ENCODE data around the gene BCAR3.
"Not testable (repeated sequence)": the region's sequence is repeated elsewhere in the genome, so short reads cannot be mapped to it uniquely, and the experiment has no call there.

Gene BCAR3

DNA sequence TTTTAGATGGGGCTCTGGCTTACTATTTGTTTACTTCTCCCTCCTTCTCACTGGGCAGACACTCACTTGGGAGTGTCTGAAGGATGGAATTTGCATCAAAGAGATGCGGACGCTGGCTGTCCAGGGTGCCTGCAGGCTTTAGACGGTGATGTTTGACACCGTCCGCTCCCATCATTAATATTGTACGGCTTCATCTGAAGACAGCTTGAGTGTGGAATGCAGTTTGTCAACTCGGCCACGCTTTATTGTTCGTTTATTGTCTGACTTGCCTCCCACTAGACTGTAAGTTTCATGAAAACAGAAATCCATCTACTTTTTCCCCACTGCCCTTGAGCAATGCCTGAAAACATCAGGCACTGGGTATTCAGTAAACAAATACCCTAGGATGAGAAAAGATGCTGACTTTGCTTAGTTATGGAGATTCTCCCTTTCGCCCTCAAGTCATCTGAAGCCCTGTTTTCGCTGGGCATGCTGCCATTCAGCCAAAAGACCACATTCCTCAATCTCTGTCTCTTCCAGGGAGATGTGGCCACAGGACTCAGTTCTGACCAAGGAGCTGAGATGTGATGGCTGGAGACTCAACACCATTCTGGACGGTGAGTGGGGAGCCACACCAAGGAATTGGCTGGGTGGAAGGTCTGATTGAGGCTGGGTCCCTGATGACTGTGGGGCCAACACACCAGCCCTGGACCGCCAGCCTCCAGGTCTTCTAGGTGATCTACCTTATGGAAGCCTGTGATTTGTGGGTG lies 87.6 kb downstream of the BCAR3 start:
- DNase-seq = no peak

DNA sequence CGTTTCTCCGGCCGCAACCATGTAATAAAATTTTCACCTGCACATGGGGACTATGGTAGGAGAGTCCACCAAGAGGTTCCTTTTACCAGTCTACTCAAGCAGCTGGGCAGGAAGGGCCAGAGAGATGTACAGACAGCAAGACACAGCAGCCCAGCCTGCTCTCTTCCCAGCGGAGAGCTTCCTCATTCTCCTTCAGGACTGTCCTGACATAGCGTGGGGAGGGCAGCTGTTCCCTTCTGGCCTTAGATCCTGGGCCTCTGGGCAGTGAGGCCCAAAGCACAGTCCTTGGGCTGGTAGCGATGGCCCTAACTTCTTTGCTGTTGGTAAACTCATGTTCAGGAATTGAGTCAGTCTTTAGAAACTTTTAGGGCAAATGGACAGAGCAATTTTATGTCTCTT lies 89.1 kb downstream of the BCAR3 start:
- DNase-seq = no peak

DNA sequence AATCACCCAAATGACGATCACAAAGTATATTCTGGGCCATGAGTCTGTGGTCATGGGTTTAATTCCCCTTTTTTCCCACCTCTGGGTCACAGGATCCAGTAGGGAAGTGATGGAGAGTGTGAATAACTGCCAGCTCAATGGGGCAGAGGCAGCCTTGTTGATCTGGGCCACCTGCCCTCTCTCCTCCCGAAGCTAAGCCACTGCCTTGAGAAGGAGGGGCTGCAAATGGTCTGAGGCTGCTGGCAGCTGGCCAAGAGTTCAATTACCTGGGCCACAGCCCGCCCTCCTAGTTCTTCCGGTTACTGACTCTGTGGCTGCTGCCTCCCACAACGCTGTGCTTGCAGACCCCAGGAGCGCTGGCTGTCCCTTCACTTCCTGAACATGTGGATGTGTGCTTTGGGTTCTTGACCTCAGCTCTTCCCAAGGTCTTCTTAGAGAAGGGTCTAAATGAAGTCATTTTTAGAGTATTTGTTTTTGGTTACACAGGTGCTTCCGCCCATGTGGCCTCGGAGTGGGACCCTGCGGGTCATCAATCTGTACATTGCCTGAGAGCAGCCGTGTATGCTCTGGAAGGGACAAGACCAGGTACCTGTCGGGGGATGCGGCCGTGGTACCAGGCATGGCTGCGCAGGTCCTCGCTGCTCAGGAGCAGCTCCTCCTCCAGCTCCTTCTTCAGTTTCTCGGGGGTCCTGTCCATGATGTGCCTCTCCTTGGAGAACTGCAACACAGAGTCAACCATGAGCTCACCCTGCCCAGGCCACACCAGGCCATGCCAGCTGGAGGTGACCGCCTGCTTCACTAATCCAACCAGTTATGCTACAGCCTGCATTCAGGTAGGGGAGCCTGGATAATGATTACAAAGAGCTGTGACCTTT lies 89.7 kb downstream of the BCAR3 start:
- peak in 1 of 2 donors; percentile 38 for DNase-seq

DNA sequence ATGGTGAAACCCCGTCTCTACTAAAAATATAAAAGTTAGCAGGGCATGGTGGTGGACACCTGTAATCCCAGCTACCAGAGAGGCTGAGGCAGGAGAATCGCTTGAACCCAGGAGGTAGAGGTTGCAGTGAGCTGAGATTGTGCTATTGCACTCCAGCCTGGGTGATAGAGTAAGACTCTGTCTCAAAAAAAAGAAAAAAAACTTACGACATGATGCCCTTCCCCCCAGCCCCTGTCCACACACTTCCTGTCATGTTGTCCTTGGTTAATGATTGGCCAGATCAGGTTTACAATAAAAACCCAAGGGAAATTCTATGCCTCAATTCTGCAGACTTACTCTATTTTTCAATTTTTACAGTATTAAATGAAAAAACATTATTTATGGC lies 90.4 kb downstream of the BCAR3 start:
- DNase-seq = not testable (repeated sequence)

DNA sequence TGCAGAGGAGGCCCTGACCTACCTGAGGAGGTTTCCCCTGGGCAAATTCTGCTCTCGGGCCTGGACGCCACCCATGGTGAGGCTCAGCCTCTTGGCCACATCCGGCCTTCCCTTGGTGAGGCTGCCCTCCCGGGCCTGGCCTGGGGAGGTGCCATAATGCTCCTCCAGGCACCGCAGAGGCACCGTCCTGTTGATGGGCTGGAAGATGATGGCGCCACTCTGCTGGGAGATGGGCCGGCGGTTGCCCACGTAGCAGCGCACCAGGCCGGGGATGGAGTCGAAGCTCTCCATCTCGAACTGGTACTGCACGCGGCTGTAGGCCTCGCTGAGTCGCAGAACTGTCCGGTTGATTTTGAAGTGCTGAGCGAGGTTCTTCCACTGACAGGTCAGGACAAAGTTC lies 92.7 kb downstream of the BCAR3 start:
- DNase-seq = no peak

DNA sequence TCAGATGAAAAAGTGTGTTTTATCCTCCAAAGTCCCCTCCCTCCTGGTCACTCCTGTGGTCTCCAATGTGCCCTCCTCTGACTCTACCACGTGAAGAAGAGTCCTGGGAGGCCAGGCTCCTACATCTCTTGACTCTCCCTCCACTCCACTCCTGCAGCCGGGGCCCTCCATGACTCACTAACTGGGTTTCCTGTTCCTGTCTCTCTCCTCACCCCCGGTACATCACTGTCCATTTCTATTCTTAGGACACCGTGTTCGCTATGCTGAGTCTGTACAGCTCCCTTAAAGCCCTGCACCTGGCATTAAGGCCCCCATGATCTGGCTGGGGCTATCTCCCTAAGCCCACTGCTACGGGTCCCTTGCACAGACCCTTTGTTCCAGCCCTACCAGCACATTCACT lies 93.4 kb downstream of the BCAR3 start:
- DNase-seq = no peak

DNA sequence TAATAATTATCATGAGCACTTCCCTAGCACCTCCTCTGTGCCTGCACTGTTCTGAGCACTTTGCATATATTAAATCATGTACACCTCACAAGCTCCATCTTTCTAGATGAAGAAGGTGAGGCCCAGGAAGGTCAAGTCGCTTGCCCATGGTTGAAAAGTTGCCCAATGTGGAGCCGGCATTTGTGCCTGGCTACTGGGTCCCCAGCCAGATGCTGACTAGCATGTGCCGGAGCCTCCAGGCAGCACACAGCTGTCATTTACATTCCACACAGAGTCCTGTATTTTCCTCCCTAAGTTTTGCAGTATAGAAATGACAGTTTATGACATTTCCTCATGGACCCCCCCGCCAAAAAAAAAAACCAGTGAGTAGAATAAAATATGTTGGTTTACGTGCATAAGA lies 94.3 kb downstream of the BCAR3 start:
- no peak for DNase-seq

DNA sequence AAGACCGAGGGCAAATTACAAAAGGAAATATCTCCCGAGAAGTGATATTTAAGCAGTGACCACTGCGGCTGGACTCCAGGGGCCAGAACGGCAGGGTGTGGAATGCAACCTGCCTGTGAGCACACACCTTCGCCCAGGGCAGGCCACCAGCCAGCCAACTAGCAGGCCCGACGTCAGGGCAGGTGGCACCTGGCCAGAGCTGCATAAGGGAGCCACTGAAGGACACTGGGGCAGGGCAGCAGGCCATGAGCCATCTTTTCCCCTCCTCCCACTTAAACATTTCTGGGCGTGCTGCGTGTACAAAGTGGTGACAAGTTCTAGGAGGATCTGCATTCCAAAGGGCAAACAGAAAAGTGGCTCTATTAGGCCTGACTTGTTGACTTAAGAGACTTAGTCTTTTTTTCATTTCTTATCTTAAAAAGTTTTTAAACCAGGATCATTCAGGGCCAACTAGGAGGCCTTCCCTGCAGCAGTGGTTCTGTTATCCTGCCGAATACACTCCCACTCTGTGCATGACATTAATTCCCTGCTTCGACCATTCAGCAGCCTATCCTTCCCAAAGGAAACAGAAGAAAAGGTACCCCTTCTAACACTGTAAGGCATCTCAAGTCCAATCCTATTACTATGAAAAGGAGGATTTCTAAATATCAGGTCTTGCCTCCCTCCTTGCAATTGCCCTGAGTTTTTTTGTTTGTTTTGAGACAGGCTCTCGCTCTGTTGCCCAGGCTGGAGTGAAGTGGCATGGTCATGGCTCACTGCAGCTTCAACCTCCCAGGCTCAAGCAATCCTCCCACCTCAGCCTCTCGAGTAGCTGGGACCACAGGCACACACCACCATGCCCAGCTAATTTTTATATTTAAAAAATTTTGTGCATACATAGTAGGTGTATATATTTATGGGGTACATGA lies 96.3 kb downstream of the BCAR3 start:
- DNase-seq = no peak

DNA sequence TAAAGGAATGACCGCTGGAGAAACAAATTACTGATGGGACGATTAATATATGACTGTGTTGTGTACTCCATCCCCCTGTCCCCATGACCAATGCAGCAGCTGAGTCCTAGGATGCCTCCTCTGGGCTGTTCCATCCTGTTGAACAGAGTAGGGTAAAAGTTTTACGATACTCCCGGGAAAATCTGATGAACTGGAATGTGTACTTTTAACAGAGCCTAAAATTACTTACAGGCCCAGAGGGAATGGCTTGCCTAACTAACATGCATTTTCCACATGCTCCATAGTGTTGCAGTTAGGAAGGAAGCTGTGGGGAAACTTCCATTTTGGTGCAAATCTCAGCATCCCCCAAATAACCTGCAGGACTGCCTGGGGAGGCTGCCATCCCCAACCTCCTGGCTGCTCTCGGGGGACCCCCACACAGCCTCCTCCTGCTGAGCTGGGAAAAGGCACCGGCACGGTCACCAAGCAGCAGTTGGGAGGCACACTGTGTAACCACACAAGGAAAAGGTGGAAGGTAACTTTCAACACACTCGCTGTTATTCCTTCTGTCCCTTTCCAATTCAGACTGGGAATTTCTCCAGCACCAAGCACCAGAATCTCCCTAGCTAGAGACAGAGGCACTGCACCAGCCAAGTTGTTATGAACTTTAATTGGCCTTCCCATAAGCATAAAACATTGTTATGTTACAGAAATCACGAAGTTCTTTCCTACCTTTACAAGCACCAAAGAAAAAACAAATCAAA lies 97.2 kb downstream of the BCAR3 start:
- no peak for DNase-seq

DNA sequence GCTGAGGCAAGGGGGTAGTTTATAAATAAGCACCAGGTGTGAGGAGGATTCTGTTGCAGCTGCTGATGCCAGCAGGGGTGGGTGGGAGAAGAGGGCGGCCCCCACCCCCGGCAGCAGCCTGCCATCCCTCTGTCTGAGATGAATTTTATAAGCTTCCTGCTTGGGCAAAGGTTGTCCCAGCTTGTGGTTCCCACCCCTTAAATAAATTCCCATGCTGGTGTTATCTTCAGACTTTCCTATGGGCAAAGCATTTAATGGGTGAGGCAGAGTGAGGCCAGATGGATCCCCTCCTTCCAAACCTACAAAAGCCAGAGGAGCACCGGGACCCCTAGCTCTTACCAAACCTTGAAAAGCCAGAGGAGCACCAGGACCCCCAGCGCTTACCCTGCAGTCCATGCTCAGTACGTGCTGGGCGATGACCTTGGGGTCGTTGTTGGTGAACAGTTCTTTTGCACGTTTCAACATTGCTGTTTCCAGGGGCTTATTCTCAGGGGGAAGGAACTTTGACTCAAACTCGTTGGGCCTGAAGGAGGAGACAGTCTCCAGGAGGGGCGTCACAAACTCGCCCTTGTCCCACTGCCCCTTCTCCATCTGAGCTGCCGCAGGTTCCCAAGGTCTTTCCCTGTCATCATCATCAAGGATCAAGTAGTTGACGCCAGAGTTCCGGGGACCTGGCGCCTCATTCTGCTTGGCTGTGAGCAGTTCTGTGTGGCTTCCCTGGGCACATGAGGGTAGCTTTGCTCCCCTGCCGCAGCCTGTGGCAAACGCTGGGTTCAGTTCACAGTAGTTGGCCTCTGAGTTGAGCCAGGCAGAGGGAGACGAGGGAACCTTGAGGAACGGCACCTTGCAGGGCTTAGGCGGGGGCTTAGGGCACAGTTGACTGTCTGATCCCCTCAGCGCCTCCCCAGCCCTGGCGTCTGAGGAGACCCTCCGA lies 99.5 kb downstream of the BCAR3 start:
- no peak for DNase-seq

DNA sequence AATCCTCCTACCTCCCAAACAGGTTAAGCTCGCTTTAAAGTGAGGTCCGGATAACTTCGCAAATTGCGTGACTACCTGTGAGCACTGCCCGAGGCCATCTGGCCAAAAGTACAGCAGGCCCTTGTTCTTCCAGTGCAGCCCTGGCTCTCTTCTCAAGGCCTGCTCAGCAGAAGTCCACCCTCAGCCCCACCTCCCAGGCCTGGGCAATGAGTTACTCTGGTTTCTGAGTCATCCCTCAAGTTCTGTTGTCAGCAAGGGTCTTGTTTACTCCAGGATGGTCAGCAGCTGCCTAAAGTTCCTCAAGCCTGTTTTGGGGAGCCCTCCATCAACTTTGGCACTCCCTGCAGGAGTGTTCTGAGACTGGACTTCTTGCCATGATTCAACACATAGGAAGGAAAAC lies 101.7 kb downstream of the BCAR3 start:
- no peak for DNase-seq

DNA sequence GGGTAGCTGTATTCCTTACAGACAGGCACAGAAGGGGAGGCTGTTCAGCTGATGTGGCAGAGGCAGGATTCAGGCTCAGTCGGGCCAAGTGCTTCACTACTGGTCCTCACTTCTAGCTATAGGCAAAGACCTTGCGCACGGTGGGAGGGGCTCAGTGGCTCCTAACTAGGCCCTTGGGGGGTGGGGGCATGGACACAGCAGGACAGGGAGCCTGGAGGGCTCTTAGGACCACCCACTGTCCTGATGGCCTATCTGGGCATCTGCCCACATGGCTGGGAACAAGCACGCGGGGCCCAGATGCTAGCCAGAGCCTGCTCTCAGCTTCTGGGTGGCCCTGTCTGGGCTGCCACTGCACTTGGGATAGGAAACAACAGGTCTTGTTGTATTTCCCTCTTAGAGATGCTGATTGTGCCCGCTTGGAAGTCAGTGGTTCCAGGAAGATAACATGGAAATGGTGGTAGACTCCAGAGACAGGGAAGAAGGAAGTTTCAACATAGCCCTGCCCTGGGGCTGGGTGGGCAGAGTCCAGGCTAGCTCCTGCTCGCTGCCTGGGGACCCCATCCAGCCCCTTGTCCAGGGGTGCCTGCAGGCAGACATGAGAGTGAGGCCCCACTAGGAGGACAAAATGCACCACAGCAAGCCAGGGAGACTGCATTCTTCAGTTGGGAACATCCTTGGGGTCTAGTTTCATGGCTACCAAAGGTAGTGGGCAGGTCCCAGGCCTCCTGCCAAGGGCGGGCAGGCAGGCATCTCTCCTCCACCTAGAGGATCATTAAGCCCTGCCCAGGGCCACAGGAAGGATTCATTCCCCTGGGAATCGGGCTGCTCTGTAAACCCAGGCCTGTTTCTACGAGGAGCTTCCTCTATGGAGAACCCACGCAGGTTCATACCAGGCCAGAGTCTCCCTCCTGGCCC lies 102.5 kb downstream of the BCAR3 start:
- no peak for DNase-seq

DNA sequence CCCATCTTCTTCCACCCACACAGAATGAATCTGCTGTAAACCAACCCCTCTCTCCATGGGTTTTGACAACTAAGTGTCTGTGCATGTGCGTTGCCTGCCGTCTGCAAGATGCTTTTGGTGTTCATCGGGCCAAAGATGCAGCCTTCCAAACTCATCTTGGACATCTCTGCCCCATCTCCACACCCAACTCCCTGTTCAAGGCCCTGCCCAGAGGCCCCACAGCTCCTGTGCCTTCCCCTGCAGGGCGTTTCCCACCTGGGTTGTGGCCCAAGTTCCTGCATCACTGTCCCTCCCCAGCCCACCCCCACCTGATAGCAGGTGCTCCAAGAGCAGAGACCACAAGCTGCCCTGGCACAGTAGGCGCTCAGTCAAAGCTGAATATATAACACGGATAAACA lies 103.2 kb downstream of the BCAR3 start:
- no peak for DNase-seq

DNA sequence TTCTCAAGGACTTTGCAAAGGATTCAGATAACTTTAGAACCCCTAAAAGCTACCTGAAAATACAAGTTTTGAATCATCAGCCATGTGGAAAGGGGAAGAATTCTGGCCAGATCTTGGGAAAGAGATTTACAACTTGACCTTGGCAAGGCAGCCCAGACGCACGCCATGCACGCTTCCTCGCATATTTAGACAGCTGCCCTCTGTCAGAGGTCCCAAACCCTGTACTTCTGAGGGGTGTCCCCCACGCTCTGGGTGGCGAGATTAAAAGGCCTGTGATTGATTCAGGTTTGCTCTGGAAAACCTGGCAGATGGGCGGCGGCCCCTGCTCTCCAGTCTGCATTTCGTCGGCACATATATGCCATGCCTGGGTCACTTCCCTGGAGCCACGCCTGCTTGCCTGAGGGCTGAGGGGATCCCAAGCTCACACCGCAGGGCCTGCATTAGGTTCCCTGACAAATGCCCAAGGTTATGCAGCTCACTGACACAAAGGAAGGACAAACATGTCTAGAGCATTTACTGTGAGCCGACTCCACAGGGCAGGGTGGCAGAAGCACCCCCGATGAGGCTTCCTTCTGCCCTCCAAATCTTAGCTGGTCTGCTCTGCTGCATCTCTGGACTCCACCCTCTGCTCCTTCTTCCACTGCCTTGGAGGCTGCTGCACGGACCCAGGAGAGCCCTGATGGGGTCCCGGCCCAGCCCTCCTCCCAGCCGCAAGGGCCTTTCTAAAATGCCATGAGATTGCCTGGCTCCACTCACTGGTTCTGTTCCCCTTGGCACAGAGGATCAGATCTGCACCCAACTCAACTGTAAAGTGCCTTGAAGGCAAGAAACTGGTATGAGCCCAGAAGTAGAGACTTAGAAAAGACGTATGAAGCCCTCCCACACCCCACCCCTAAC lies 103.9 kb downstream of the BCAR3 start:
- no peak for DNase-seq

DNA sequence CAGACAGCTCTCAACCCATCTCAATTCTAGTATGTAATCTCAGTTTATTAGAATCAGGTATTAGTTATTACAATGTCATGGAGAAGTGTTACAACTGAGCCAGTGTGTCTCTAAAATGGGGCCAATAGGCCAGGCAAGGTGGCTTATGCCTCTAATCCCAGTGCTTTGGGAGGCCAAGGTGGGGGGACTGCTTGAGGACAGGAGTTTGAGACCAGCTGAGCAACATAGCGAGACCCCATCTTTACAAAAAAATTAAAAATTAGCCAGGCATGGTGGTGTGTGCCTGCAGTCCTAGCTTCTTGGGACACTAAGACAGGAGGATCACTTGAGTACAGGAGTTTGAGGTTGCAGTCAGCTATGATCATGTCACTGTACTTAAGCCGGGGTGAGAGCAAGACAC lies 104.9 kb downstream of the BCAR3 start:
- no peak for DNase-seq

DNA sequence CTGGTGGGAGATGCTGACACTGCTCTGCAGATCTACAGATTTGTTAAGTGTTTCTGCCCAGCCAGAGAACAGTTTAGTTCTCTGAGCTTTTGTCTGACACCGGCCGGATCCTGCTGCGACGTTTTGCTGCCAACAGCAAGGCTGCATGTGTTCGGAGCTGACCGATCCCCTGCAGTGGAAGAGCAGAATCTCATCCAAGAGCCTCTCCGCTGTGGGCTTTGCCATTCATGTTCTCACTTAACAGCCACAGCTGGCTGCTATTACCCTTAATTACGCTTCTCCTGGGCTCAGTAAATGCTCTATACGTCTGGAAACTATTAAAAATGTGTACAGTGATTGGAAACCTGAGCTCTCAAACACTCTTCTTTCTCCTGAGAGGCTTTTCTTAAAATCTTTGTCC lies 105.3 kb downstream of the BCAR3 start:
- DNase-seq = no peak

DNA sequence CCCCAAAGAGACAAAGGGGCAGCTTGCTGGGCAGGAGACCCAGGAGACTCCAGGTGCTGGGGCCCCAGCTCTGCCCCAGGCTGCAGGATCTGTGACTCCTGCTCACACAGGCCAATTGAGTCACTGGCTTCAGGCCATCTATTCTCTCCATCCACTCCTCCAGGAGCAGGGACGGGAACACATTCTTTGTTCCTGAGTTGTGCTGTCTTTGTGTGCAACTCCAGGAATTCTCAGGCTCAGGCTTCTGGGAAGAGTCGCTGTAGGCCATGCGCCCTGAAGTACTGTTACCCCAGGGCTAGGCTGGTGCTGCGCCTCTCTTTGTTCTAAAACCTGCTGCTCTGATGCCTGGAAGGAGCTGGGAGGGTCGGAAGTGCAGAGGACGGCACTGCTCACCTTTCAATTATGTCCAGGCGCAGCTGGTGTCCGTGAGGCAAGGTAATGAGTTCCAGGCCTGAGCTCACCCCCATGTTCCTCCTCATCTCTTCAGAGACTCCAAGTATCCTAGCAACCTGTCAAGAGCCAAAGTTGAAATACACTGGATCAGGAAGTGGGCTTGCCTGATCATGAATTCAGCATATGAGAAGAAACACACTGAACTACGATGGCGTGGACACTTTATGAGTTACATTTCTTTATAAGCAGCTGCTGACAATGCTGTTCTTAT lies 105.9 kb downstream of the BCAR3 start:
- no peak for DNase-seq

DNA sequence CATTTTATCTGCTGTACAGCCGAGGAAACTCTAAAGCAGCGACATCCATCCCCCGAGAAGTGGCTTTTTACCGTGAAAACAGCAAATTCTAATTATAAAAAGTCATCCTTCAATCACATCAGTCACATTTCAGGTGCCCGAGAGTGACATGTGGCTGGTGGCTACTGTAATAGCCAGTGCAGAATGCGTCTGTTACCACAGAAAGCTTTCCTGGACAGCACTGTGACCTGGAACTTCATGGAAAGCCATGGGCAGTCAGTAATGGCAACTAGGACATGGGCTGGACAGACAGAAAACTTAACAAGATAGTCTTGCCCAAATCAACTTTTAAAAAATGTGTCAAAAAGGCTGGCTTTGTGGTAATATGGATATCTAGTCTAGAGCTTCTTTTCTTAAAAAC lies 106.6 kb downstream of the BCAR3 start:
- DNase-seq = no peak

DNA sequence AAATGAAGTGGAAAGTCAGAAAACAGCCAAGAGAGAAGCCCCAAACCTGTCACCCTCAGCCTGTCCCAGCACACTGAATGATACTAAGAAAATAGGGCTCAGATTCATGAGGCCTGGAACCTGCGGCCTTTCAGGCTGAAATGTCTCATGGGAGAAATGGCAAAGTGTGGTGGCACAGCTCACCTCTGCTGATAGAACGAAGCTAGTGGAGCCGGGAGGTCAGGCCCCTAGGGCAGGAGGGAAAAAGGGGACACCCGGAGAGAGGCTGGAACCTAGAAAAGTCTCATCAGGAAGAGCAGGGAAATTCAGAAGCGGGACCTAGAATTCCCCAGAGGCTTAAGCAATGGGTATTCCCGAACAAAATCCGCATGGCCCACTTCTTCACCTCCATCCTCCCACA lies 107.1 kb downstream of the BCAR3 start:
- DNase-seq = no peak
